Left lung (tissue), 10 donors: ENCODE results near the gene WDCP. TPM values are rescaled to one million over a fixed set of nuclear protein-coding genes. Genes with fewer than 3 reads are reported as not detected.

Experiments
- ATAC-seq: fragments of 200-7000 bp; cut with Tn5 transposase; one replicate; pipeline ENCODE4 v1.9.1; 2020; ENCODE audit warnings: moderate library complexity
- DNase-seq, 4 donors: peaks; one replicate each; pipeline ENCODE4 v3.0.0-alpha.2; 2013 to 2020
- H3K27ac ChIP-seq, 2 donors: fragments of 200-600 bp; sonication (generic) in 1 of 2; one replicate each; pipeline versions ENCODE4 v1.5.0 to v1.8.0; 2020 to 2021
- H3K27me3 ChIP-seq, 2 donors: fragments of 200-600 bp; sonication (generic) in 1 of 2; one replicate each; pipeline versions ENCODE4 v1.5.0 to v1.8.0; 2020 to 2021
- H3K36me3 ChIP-seq, 2 donors: fragments of 200-600 bp; sonication (generic) in 1 of 2; one replicate each; pipeline versions ENCODE4 v1.5.0 to v1.8.0; 2020 to 2021
- H3K4me1 ChIP-seq, 2 donors: fragments of 200-600 bp; one replicate each; pipeline ENCODE4 v1.8.0; 2021
- H3K4me3 ChIP-seq, 2 donors: fragments of 200-600 bp; sonication (generic) in 1 of 2; one replicate each; pipeline versions ENCODE4 v1.5.0 to v1.8.0; 2020 to 2021; ENCODE audit warnings: mild to moderate bottlenecking in 1 of 2
- H3K9me3 ChIP-seq, 2 donors: fragments of 200-600 bp; sonication (generic) in 1 of 2; one replicate each; pipeline versions ENCODE4 v1.5.0 to v1.8.0; 2020 to 2021
- intact Hi-C, 2 donors: fragments of 100-400 bp; cut with DNase I; formaldehyde crosslinking; loops; one replicate each; pipeline versions ENCODE4 v1.11.2 to v1.14.2; 2022
- polyA plus RNA-seq, 6 donors: library from polyadenylated mRNA; unstranded; fragments of 120-200 nt; gene quantifications; one replicate each; pipeline ENCODE4 v1.2.1, GENCODE V29; 2013; ENCODE audit not compliant: insufficient read length in 6 of 6
- total RNA-seq, 2 donors: library from RNA; stranded (reverse); fragmentation: NEBNext Ultra II Directional; extraction: Animal tissue kit (Norgen Biotek cat#: 25700); gene quantifications; one replicate each; pipeline ENCODE4 v1.2.1, GENCODE V29; 2021
- TF ChIP-seq, protein P1 (sequence below), 2 donors: fragments of 200-600 bp; sonication (generic) in 1 of 2; IDR thresholded peaks; one replicate each; pipeline versions ENCODE4 v1.5.0 to v1.8.0; 2021; ENCODE audit warnings: antibody characterized with exemption in 2 of 2
- donor health status: DM: no; HTN: yes; CAD: no.
- donor health status: DM: no; HTN: no; CAD: no.

The WDCP gene
- total and polyA plus RNA-seq, 8 donors = 10.3 to 15.0 (median 14.6) TPM

GRCh38 chr2:24086241-24086640 is 39.0 kb upstream of the WDCP start:
- Histone ChIP-seq H3K4me3 (no peak overlapping the region), H3K36me3 (peaks cover 0 to 13% of the 10 kb centered on the region in 2 donors)
- intact Hi-C loops = no loop called here

GRCh38 chr2:24085200-24085489 is 38.0 kb upstream of the WDCP start:
- Histone ChIP-seq H3K9me3 (no peaks in the 10 kb centered on the region), H3K36me3 (peaks cover 0 to 21% of the 10 kb centered on the region in 2 donors), H3K4me3 (peak overlapping the region; percentile 62 to 67), H3K27me3 (no peaks in the 10 kb centered on the region), H3K27ac (peak overlapping the region; percentile 90 to 96), H3K4me1 (peaks cover 9 to 43% of the 10 kb centered on the region in 2 donors)
- TF ChIP-seq, protein P1, sequence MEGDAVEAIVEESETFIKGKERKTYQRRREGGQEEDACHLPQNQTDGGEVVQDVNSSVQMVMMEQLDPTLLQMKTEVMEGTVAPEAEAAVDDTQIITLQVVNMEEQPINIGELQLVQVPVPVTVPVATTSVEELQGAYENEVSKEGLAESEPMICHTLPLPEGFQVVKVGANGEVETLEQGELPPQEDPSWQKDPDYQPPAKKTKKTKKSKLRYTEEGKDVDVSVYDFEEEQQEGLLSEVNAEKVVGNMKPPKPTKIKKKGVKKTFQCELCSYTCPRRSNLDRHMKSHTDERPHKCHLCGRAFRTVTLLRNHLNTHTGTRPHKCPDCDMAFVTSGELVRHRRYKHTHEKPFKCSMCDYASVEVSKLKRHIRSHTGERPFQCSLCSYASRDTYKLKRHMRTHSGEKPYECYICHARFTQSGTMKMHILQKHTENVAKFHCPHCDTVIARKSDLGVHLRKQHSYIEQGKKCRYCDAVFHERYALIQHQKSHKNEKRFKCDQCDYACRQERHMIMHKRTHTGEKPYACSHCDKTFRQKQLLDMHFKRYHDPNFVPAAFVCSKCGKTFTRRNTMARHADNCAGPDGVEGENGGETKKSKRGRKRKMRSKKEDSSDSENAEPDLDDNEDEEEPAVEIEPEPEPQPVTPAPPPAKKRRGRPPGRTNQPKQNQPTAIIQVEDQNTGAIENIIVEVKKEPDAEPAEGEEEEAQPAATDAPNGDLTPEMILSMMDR (IDR thresholded peaks at IDR 0.05) = no peak
- DNase-seq (no peak), ATAC-seq (peak; percentile 1)
- intact Hi-C loops = no loop called here

More at GRCh38 chr2:24086241-24086640, 39.0 kb upstream of the WDCP start:
- Histone ChIP-seq H3K4me1 (peaks cover 8 to 35% of the 10 kb centered on the region in 2 donors), H3K9me3 (no peaks in the 10 kb centered on the region), H3K27ac (no peak overlapping the region), H3K27me3 (no peaks in the 10 kb centered on the region)
- TF ChIP-seq, protein P1 (IDR thresholded peaks at IDR 0.05) = no peak
- ATAC-seq = no peak
- no peak for DNase-seq

DNA sequence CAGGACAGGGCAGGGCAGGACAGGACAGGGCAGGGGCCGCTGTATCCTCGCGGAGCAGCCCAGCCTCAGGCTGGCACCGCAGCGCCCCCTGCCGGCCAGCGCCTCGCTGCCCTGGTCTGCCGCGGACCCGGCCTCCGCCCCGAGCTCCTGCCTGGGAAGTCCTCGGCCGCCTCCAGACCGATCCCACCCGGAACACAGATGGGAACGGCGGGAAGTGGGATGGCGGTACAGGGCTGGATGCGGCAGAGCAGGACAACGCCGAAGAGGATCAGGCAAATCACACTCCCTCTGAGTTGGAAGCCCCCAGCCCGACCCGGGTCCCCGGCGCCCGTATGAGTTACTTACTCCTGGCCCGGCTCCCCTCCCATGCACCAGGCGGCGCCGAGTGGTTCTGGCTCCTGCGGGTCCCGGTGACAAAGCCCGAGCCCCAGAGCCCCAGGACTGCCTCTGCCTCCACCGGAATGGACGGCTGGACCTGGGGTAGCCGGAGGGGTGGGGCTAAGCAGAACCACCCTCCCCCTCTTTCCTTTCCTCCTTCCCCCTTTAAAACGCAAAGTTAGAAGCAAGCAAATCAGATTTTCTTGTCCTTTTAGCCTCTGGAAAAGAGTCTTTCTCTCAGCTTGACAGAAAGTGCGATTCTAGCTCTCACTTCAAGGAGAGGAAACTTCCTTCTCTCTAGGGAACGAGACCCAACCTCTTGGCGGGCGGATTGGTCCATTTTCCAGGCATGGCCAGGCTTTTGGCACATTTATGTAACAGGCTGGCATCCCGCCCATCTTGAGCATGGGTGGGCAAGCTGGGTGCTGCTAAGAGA is 37.4 kb upstream of the WDCP start, which contains the start of gene TP53I3:
Gene TP53I3 (minus strand): TSS at position 449 of the 814 bp plus-strand sequence. CDS start 508 bp downstream, outside the sequence.
- intact Hi-C loops = no loop called here

GRCh38 chr2:24083567-24084385 is 36.6 kb upstream of the WDCP start:
- TF ChIP-seq, protein P1 (IDR thresholded peaks at IDR 0.05) = no peak
- ATAC-seq (peak; percentile 73), DNase-seq (peak in 3 of 4 donors; percentile 77 to 93 (median 83))
- Histone ChIP-seq H3K27ac (peak overlapping the region; percentile 90 to 96), H3K9me3 (no peaks in the 10 kb centered on the region), H3K36me3 (peaks cover 0 to 32% of the 10 kb centered on the region in 2 donors), H3K4me1 (peaks cover 9 to 40% of the 10 kb centered on the region in 2 donors), H3K27me3 (no peaks in the 10 kb centered on the region), H3K4me3 (peak overlapping the region; percentile 62 to 67)
- intact Hi-C loops = no loop called here

More for the DNA sequence above, 37.4 kb upstream of the WDCP start, which contains the start of gene TP53I3:
- peaks cover 0 to 26% of the 10 kb centered on the region in 2 donors for H3K36me3 ChIP-seq
- H3K27me3 ChIP-seq = no peaks in the 10 kb centered on the region
- TF ChIP-seq, protein P1 (IDR thresholded peaks at IDR 0.05) = peak; percentile 97 to 99
- peaks cover 9 to 43% of the 10 kb centered on the region in 2 donors for H3K4me1 ChIP-seq
- peak within 1 kb of the TSS; percentile 62 to 67 for H3K4me3 ChIP-seq
- H3K9me3 ChIP-seq = no peaks in the 10 kb centered on the region
- ATAC-seq (peak; percentile 94), DNase-seq (peak; percentile 91 to 100 (median 94))
- H3K27ac ChIP-seq = peak within 1 kb of the TSS; percentile 90 to 96
